MM.1S (cell line): ENCODE data around the gene HMGN1.

Experiments used
- DNase-seq: peaks from one replicate; pipeline ENCODE4 v3.0.0-alpha.2; 2015
- H2AFZ ChIP-seq: fragments of 300-600 bp; sonication (generic); 2 replicates; pipeline ENCODE4 v1.6.0; 2016; ENCODE audit warnings: antibody characterized with exemption, low read length
- H3F3A ChIP-seq: fragments of 300-600 bp; sonication (generic); 2 replicates; pipeline ENCODE4 v1.6.1; 2016; ENCODE audit warnings: mild to moderate bottlenecking, antibody characterized with exemption, low read length, moderate library complexity, mixed read lengths; ENCODE audit not compliant: insufficient read depth
- H3K27ac ChIP-seq: fragments of 300-600 bp; sonication (generic); 2 replicates; pipeline ENCODE4 v1.5.1; 2016; ENCODE audit warnings: mild to moderate bottlenecking, low read length
- H3K27me3 ChIP-seq: fragments of 300-600 bp; sonication (generic); replicated peaks from 2 replicates; pipeline ENCODE4 v1.6.0; 2016; ENCODE audit warnings: low read length; ENCODE audit not compliant: insufficient read depth
- H3K36me3 ChIP-seq: fragments of 300-600 bp; sonication (generic); replicated peaks from 2 replicates; pipeline ENCODE4 v1.6.1; 2016; ENCODE audit warnings: mild to moderate bottlenecking, low read length, mixed read lengths; ENCODE audit not compliant: insufficient read depth
- H3K4me1 ChIP-seq: fragments of 300-600 bp; sonication (generic); 2 replicates; pipeline ENCODE4 v1.6.1; 2016; ENCODE audit warnings: low read length, mixed read lengths
- H3K4me2 ChIP-seq: fragments of 300-600 bp; sonication (generic); 2 replicates; pipeline ENCODE4 v1.6.0; 2016; ENCODE audit warnings: low read depth, low read length
- H3K4me3 ChIP-seq: fragments of 300-600 bp; sonication (generic); 2 replicates; pipeline ENCODE4 v1.5.1; 2016; ENCODE audit warnings: low read length, mixed read lengths
- H3K79me2 ChIP-seq: fragments of 300-600 bp; sonication (generic); 2 replicates; pipeline ENCODE4 v1.6.1; 2016; ENCODE audit warnings: mixed run types, low read length, mixed read lengths
- H3K9ac ChIP-seq: fragments of 300-600 bp; sonication (generic); 2 replicates; pipeline ENCODE4 v1.6.1; 2016; ENCODE audit warnings: low read length, mixed read lengths
- H3K9me2 ChIP-seq: fragments of 300-600 bp; sonication (generic); replicated peaks from 2 replicates; pipeline ENCODE4 v1.6.1; 2016; ENCODE audit warnings: mild to moderate bottlenecking, low read length, mixed read lengths; ENCODE audit not compliant: insufficient read depth
- H3K9me3 ChIP-seq: fragments of 300-600 bp; sonication (generic); replicated peaks from 2 replicates; pipeline ENCODE4 v1.6.1; 2016; ENCODE audit warnings: mild to moderate bottlenecking, low read length, mixed read lengths; ENCODE audit not compliant: insufficient read depth
- H4K20me1 ChIP-seq: fragments of 300-600 bp; sonication (generic); 2 replicates; pipeline ENCODE4 v1.6.1; 2016; ENCODE audit warnings: mild to moderate bottlenecking, low read length, moderate library complexity, mixed read lengths; ENCODE audit not compliant: insufficient read depth
- EZH2 ChIP-seq: fragments of 300-600 bp; sonication (generic); optimal IDR thresholded peaks from 2 replicates; pipeline ENCODE3; 2017; ENCODE audit warnings: low read depth, mild to moderate bottlenecking, antibody characterized with exemption, low read length, mixed read lengths
- EZH2phosphoT487 ChIP-seq: fragments of 300-600 bp; sonication (generic); IDR thresholded peaks from 2 replicates; pipeline ENCODE4 v1.6.1; 2018; ENCODE audit warnings: antibody characterized with exemption, low read length
- TF ChIP-seq, protein P1 (sequence below): fragments of 300-600 bp; sonication (generic); IDR thresholded peaks from 2 replicates; pipeline ENCODE4 v1.5.1; 2016; ENCODE audit warnings: antibody characterized with exemption, low read length, mixed read lengths

HMGN1 gene

DNA sequence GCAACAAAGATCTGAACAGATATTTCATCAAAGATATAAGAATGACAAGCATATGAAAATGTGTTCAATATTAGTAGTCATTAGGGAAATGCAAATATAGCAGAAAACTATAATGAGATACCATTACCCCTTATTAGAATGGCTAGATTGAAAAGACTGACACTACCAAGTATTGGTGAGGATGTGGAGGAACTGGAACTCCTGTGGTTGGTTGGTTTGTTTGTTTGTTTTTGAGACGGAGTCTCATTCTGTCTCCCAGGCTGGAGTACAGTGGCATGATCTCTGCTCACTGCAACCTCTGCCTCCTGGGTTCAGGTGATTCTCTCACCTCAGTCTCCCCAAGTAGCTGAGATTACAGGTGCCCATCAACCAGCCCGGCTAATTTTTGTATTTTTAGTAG is 18.9 kb upstream of the HMGN1 start:
- no peak overlapping the region for H2AFZ ChIP-seq
- no peaks in the 10 kb centered on the region for H3K9me3 ChIP-seq
- no peak overlapping the region for H3K9ac ChIP-seq
- no peaks in the 10 kb centered on the region for H3K27me3 ChIP-seq
- no peak overlapping the region for H3K27ac ChIP-seq
- H3K4me2 ChIP-seq = no peak overlapping the region
- H3K9me2 ChIP-seq = no peaks in the 10 kb centered on the region
- no peaks in the 10 kb centered on the region for H3K36me3 ChIP-seq
- DNase-seq = no peak
- H3K79me2 ChIP-seq = no peaks in the 10 kb centered on the region
- no peak overlapping the region for H3K4me3 ChIP-seq
- TF ChIP-seq, protein P1, sequence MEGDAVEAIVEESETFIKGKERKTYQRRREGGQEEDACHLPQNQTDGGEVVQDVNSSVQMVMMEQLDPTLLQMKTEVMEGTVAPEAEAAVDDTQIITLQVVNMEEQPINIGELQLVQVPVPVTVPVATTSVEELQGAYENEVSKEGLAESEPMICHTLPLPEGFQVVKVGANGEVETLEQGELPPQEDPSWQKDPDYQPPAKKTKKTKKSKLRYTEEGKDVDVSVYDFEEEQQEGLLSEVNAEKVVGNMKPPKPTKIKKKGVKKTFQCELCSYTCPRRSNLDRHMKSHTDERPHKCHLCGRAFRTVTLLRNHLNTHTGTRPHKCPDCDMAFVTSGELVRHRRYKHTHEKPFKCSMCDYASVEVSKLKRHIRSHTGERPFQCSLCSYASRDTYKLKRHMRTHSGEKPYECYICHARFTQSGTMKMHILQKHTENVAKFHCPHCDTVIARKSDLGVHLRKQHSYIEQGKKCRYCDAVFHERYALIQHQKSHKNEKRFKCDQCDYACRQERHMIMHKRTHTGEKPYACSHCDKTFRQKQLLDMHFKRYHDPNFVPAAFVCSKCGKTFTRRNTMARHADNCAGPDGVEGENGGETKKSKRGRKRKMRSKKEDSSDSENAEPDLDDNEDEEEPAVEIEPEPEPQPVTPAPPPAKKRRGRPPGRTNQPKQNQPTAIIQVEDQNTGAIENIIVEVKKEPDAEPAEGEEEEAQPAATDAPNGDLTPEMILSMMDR = no peak
- TF ChIP-seq EZH2 = no peak
- TF ChIP-seq EZH2phosphoT487 = no peak
- H4K20me1 ChIP-seq = no peaks in the 10 kb centered on the region
- no peaks in the 10 kb centered on the region for H3F3A ChIP-seq
- no peaks in the 10 kb centered on the region for H3K4me1 ChIP-seq

DNA sequence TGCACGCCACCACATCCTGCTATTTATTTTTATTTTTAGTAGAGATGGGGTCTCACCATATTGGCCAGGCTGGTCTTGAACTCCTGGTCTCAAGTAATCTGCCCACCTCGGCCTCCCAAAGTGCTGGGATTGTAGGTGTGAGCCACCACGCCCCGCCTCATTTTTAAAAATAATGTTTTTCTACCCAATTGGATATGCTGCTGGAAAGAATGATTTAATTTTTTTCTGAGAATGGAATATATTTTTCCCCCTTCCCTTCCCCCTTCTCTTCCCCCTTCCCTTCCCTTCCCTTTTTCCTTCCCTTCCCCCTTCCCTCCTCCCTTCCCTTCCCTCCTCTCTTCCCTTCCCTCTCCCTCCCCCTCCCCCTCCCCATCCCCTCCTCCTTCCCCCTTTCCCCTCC is 17.7 kb upstream of the HMGN1 start:
- Histone ChIP-seq H3F3A (no peaks in the 10 kb centered on the region), H3K27me3 (no peaks in the 10 kb centered on the region), H3K9ac (no peak overlapping the region), H3K27ac (no peak overlapping the region), H3K4me2 (no peak overlapping the region), H3K9me2 (no peaks in the 10 kb centered on the region), H4K20me1 (no peaks in the 10 kb centered on the region), H2AFZ (no peak overlapping the region), H3K9me3 (no peaks in the 10 kb centered on the region), H3K36me3 (no peaks in the 10 kb centered on the region), H3K4me1 (no peaks in the 10 kb centered on the region), H3K4me3 (no peak overlapping the region), H3K79me2 (no peaks in the 10 kb centered on the region)
- TF ChIP-seq, protein P1 = no peak
- TF ChIP-seq EZH2phosphoT487 (no peak), EZH2 (no peak)
- no peak for DNase-seq

DNA sequence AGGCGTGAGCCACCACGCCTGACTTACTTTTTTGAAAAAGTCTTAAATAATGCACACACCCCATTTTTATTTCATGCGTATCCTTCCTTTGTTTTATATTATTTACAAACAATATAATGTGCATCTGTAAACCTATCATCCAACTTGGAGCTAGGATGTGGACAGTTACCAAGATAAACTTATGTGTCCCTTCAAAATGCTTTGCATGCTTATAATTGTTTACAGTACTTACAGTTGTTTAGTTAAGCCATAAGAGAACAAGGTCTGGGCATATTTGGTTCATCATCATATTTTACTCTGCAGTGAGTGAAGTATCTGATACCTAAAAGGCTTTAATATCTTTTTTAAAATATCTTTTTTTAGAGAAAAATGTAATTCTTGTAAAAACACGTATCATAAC is 16.1 kb upstream of the HMGN1 start:
- Histone ChIP-seq H3F3A (no peaks in the 10 kb centered on the region), H3K36me3 (no peaks in the 10 kb centered on the region), H3K27me3 (no peaks in the 10 kb centered on the region), H3K9ac (no peak overlapping the region), H4K20me1 (no peaks in the 10 kb centered on the region), H3K4me3 (no peak overlapping the region), H3K9me2 (no peaks in the 10 kb centered on the region), H3K79me2 (no peaks in the 10 kb centered on the region), H2AFZ (no peak overlapping the region), H3K9me3 (no peaks in the 10 kb centered on the region), H3K27ac (no peak overlapping the region), H3K4me2 (no peak overlapping the region), H3K4me1 (no peaks in the 10 kb centered on the region)
- no peak for TF ChIP-seq EZH2
- TF ChIP-seq, protein P1 = no peak
- TF ChIP-seq EZH2phosphoT487 = no peak
- peak; percentile 4 for DNase-seq
